GM20431 (cell line): Measurements from ENCODE around the gene PLXND1.
"Not testable (repeated sequence)": the region's sequence is repeated elsewhere in the genome, so short reads cannot be mapped to it uniquely, and the experiment has no call there.

ENCODE experiments used
- in situ Hi-C: fragments of 300-500 bp; cut with MseI, MboI; formaldehyde crosslinking; loops from one replicate; pipeline ENCODE4 v1.15.0; 2020; ENCODE audit warnings: low sequenced_read_pairs; ENCODE audit not compliant: unreplicated experiment

Gene PLXND1

DNA sequence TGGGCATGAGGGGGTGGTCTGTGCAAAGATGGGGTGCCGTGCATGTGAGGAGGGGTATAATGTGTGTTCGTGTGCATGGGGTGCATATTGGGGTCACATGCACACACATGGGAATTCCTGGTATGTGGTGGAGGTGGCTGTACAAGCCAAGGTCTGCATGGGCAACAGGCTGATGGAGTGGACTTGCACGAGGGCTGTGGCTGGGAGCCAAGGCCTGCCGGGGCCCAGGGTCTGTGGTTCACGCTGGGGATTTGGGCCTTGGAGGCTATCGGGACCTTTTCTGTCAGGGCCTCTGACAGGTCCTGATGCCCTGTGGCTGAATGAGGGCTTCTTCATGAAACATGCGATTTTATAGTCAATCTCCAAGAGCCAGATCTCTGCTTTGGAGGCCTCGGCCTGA is 9.8 kb upstream of the PLXND1 start:
- in situ Hi-C loops: no loop called here

DNA sequence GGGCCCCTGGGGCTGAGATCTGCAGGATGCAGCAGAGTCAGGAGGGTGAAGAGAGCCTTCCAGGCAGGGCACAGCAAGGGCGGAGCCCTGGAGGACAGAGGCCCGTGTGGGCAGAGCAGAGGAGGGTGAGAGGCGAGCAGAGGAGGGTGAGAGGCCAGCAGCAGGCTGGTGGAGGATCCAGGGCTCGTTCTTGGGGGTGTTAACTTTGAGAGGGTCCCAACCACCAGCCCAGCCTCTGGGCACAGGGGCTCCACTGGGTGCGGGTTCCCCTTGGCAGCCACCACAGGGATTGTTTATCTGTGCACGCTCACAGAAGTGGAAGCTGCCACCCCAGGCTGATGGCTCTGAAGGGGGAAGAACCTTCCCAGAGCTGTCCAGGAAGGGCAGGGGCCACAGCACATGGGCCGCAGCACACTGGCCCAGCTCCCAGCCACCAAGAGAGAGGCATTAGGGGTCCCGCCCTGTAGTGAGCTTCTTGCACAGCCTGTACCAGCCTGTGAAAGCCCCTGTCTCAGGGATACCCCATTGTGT is 9.3 kb upstream of the PLXND1 start:
- in situ Hi-C loops: no loop called here

DNA sequence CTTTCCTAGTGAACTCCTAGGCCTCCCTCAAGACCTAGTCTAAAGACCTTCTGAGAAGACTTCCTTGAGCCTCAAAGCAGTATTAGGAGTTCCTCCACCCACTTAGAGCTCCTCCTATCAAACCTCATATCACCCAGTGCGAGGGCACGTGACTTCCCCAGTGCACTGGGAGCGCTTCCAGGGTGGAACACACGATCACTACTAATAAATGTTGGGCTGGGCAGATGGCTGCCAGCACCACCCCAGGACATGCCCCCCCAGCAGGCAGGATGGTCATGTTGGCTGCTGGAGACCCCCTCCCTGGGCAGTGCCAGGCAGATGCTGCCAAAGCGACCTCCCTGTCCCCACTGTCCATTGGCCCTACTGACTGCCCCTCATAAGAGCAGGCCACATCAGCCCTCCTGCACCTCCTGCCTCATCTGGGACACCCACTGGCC is 8.5 kb upstream of the PLXND1 start:
- in situ Hi-C loops: no loop called here

DNA sequence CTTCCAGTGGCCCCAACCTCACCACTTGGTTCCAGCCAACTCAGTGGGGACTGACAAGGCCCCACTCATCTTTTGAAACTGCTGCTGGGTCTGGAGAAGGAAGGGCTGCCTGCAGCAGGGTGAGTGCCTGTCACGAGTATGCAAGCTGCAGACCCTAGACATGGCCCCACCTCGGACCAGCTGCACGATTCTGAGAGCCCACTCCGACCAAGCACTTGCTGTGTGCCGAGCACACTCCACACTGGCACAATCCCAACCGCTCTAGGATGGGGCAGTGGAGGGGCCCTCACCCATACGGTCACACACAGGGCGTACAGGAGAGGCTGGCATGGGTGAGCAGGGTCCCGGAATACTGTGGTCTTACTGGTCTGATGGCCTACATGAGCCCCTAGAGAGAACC is 8.0 kb upstream of the PLXND1 start:
- in situ Hi-C loops: no loop called here

DNA sequence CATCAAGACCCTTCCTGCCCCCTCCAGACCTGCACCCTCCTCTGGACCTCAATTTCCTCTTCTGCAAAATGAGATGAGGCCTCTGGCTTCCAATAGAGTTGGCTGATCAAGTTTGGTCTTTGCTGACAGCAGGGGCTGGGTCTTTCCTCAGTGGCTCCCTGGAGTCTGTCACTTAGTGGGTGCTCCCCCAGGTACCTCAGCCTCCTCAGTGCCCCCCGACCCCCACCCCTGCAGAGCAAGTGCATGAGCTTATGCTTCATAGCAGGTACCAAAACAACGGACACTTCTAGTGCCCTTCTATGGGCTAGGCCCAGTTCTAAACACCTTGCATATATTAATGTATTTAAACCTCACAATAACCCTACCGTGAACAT is 6.9 kb upstream of the PLXND1 start:
- in situ Hi-C loops: no loop called here

DNA sequence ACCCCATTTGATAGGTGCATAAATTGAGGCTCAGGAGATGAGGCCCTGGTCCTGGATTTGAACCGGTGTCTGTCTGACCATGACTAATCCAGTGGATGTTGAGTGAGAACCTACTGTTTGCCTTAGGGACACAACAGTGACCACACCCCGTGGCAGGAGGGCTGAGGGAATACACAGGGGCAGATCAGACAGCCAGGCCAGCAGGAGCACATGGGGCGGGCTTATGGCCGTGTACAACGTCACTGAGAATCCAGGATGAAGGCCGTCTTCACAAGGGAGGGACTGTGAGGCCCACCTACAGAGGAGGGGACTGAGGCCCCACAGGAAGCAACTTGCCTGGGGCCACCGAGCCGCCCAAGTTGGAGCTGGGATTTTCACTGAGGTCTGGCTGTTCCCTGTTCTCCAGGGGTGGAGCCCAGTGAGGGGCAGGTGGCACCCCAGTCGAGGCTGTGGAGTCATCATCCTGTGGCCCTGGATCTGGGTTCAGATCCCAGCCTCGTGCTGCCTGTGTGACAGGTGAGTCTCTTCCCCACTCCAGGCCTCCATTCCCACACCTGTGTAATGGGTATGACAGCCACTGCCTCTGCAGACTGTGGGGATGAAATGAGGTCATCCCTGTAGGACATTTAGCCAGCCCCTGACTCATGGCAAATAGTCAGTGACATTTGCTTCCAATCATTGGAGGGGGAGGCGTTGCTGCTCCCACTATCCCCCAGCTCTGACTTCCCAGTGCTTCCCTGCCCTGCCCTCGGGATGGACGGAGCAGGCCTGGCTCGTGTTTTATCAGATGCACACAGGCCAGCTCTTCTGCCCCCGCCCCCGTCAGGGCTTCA is 6.3 kb upstream of the PLXND1 start:
- in situ Hi-C loops: no loop called here

DNA sequence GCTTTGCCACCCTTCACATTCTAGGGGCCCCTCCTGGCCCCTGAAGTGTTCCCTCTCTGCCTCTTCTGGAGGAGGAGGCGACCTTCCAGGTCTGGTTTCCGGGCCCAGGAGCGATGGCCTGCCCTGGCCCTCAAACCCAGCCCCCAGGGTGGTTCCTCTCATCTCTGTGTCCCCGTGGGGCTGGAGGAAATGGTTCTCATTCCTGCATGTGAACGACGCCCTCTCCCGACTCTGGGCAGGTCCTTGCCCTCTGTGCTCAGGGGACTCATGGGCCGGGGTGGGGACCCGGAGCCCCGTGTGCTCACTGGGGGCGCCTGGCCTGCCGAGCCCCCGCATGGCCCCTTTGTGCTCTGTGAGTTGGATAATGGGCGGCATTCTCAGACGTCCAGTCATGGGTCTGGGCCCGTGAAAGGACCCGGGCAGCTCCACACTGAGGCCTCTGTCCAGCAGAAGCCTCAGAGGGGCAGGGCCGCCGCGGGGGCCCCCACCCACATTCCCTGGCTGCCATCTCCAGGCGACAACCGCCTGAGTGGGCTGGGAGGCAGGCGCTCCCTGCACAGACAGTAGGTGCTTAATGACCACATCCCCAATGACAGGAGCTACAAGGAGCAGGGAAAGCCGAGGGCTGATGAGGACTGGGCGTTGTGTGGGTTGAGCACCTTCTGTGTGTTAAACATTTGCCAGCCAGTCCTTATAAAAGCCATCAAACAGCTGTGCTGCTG is 5.5 kb upstream of the PLXND1 start:
- in situ Hi-C loops: no loop called here

DNA sequence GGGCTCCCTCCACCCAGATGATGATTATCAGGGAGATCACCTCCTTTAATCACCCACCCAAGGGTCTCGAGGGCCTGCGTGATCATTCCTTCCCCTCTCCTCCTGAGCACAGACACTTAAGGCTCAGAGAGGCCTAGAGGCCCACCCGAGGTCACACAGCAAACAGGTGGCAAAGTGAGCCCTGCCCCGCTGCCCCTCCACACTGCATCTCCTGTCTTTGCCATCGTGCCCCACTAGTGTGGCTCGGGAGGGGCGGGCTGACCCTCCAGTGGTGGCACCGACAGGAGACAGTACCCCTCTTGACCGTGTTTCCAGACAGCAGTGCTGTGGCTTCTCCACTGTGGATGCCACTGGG is 4.9 kb upstream of the PLXND1 start:
- in situ Hi-C loops: no loop called here

DNA sequence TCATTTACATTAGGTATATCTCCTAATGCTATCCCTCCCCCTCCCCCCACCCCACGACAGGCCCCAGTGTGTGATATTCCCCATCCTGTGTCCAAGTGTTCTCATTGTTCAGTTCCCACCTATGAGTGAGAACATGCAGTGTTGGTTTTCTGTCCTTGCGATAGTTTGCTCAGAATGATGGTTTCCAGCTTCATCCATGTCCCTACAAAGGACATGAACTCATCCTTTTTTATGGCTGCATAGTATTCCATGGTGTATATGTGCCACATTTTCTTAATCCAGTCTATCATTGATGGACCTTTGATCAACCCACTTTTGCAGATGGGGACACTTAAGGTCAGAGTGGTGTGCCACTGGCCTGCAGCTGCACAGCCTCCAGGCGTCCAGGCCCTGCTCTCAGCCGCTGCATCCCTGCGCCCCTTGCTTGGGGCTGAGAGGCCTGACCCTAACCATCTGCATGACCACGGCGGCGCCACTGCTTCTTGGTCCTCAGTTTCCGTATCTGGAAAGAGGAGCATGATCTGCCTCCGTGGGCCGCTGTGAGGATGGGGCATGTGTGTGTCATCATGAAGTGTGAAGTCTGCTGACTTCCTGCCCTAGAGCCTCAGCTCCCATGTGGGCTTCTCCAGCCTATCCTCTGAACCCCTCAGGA is 4.4 kb upstream of the PLXND1 start:
- in situ Hi-C loops: not testable (repeated sequence)

DNA sequence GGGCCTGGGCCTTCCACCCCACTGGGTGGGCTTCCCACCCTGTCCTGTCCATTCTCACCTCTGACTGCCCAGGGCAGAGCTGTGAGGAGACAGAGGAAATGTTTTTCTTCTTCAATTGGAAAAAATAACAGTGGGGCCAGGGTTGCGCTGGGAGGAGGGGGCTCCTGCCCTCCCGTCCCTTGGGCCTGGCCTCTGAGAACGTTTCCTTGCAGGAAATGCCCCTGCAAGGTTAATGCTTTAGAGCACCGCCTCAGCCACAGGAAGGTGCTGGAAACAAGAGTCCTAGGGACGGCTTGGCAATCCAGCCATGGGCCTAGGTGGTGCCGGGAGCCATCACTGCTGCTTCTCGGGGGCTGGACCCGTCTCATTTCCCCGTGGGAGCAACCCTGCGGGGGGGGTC is 3.8 kb upstream of the PLXND1 start:
- in situ Hi-C loops: no loop called here

DNA sequence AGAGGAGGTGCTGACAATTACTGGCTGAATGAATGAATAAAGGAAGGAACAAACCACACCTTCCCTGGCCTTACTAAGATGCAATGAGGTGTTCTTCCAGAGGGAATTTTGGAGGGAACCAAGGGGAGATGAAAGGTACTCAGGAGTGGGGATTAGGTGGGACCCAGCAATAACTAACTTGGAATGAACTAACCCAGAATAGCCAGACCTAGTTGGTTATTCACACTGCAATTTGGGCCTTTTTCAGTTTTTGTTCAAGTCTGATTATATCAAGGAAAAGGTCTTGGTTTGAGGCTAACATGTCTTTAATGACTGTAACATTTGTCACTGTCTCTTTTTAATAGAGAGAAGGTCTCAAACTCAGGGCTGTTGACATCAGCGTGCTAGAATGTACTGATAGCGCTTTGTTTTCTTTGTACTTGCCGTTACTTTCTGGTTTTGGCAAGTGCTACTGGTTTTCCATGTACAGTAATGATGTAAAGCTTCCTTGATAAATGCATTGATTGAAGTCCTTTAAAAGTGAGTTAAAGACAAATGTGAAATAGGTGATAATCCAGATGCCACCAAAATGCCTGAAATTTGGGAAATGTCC is 3.2 kb upstream of the PLXND1 start:
- in situ Hi-C loops: no loop called here

DNA sequence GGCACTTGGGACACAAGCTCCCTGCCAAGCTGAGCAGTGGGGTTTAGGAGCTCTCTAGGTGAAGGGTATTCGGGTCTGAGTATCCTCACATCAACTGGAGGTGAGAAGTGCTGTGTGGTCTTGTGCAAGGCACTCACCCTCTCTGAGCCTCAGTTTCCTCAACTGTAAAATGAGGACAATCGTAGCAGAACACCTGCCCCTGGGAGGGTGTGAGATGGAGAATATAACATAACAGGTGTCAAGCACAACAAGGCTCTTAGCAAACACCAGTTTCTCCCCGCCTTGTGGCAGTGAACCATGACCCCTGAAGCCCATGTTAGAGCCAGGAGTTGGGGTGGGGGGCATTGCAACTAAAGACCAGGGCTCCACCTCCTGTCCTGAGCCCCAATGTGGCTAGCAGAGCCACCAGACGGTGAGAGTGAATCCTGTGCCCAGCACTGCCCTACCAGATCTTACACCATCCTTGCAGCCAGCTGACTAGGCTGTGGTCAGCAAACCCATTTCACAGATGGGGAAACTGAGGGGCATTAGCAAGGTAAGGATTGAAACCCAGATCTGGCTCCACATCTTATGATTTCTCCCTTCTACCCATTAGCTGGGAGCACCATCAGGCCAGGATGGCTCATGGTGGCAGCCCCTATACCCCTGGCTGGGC is 2.6 kb upstream of the PLXND1 start:
- in situ Hi-C loops: no loop called here

DNA sequence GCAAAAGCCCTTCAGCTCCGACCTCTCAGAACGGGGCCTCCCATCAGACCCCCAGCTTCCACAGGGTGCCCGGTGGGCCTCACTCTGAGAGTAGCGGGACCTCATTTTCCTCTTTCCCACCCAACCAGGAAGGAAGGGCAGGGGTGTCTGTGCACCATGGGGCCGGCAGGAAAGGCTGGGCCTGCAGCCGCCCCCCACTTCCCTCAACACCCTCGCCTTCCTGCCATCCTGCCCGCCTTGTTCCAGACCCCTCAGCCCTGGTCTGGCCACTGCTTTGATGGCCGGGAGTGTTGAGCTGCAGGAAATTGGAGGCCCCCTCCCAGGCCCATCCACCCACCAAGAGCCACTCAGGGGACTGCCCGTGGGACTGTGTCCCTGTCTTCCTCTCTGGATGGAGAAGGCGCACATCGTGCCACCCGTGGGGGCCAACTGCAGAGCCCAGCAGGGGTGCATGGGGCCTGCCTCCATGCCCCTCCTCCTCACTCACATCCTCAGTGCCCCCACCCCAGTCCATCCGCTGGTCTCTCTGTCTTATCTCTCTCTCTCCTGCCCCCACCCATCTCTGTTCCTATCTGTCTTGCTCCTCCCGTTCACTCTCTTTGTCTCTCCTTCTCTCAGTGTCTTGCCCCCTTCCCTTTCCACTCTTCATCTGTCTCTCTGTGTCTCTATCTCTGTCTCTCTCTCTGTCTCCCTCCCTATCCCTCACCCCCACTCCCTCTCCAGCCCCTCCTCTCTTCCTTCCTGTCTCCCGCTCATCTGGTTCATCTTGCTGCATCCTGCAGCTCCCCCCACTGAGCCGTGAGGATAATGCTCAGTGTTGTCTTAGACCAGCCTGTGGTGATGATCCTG is 1.8 kb upstream of the PLXND1 start:
- in situ Hi-C loops: no loop called here

DNA sequence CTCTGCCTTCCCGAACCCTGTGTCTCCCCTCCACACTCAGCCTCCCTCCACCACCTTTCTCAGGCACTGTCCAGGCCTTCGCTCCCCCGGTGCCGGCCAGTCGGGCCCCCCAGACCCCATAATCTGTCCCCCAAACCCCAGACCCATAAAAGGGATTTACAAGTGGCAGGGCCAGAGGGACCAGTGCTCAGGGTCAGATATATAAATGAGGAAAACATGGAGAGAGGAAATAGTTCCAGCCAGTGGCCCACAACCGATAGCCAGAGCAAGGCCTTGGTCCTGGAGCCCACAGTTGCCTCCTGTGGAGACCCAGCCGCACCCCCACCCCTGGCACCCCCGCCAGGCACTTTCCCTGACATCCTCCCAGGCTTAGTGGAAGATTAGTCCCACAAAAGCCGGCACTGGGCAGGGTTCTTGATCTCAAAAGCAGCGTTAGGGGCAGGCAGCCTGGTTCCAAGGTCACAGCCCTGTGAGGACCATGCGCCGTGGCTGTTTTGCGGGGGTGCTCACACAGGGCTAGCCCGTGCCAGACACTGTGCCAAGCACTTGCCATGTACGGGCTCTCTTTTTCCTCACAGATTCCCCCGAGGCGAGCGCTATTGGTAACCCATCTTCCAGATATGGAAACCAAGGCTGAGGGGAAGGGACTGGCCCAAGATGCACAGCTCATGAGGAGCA is 1.1 kb upstream of the PLXND1 start:
- in situ Hi-C loops: no loop called here

DNA sequence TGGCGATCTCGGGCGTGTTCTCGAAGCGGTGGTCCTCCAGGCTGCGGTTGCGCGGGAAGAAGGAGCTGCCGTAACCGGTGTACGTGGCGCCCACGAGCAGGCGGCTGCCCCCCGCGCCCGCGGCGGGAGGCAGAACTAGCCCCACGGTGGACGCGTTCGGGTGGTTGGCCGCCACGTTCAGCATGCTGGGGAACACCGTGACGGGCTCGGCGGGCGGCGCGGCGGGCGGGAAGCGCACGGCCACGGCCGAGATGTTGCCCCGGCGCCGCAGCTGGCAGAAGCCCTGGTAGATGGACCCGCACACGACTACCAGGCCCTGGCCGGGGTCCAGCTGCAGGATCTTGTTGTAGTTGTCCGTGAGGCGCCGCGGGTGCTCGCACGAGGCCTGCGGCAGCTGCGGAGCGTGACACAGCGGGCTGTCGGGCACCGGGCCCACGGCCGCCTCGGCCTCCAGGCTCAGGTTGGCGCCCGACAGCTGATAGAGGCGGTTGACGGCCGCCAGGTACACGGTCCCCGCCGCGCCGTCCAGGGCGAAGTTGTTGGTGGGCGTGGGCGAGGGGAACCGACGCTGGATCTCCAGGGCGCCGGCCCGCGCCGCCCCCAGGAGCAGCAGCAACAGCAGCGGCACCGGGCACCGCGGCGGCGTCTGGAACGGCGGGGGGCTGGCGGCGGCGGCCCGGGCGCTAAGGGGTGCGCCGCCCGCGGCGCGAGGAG is 397 bp downstream of the PLXND1 start:
- in situ Hi-C loops: no loop called here

DNA sequence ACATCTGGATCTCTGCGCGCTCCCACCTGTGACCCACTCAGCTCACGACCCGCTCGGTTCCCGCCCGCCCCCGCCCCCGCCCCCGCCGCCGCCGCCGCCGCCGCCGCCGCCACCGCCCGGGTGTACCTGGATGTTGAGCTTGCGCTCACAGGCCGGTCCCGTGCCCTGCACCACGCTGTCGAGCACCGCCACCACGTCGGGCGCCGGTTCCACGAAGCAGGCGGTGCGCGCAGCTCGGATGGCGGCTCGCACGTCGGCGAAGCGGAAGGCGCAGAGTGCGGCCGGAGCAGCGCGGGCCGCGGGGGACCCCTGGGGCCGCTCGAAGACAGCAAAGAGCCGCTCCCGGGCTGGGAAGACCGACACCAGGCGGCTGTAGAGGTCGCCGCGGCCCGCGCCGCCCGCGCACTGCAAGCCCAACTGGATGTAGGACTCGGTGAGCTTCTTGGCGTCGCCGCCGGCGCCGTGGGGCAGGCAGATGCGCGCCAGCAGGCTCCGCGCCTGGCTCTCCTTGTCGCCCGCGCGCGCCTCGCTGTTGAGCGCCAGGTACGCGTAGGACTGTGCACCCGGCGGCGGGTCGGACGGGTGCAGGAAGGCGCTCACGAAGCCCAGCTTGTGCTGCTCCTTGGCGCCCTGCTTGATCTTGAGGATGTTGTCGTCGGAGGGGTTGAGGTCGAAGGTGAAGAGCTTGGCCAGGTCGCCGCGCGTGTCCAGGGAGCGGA is 1.1 kb downstream of the PLXND1 start:
- in situ Hi-C loops: no loop called here

DNA sequence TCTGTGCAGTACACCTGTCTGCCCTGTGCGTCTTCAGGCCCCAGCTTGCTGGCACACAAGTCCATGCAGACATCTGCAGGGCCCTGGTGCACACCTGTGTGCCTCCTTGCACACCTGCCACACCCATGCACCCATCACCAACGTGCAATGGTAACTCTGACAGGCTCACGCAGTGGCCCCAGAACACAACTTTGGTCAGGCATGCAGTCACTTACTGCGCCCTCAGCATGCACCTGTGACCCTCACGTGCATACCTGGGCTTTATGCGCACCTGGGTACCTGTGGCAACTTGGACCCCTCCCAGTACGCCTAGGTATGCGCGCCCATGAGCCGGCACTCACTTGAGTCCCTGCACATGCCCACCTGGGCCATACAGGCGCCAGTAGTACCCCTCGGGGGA is 1.7 kb downstream of the PLXND1 start:
- in situ Hi-C loops: no loop called here
